Vagina (tissue), 2 donors: Measurements from ENCODE around the gene RALGAPA2.

Experiments used
- POLR2AphosphoS5 ChIP-seq, 2 donors: sonication (generic); formaldehyde crosslinking; IDR thresholded peaks; one replicate each; pipeline ENCODE4 v1.9.0; 2017; ENCODE audit warnings: antibody characterized with exemption in 2 of 2, mild to moderate bottlenecking in 2 of 2, low read depth in 1 of 2; ENCODE audit not compliant: insufficient read depth in 1 of 2
- TF ChIP-seq, protein P1 (sequence below), 3 experiments: fragments of 450-650 bp in 2 of 3; fragments of 200-600 bp in 1 of 3; sonication (generic) in 1 of 3; IDR thresholded peaks; one replicate each; pipeline ENCODE4 v1.5.1; 2017 to 2019; ENCODE audit warnings: antibody characterized with exemption in 3 of 3, mild to moderate bottlenecking in 2 of 3, moderate library complexity in 2 of 3

DNA sequence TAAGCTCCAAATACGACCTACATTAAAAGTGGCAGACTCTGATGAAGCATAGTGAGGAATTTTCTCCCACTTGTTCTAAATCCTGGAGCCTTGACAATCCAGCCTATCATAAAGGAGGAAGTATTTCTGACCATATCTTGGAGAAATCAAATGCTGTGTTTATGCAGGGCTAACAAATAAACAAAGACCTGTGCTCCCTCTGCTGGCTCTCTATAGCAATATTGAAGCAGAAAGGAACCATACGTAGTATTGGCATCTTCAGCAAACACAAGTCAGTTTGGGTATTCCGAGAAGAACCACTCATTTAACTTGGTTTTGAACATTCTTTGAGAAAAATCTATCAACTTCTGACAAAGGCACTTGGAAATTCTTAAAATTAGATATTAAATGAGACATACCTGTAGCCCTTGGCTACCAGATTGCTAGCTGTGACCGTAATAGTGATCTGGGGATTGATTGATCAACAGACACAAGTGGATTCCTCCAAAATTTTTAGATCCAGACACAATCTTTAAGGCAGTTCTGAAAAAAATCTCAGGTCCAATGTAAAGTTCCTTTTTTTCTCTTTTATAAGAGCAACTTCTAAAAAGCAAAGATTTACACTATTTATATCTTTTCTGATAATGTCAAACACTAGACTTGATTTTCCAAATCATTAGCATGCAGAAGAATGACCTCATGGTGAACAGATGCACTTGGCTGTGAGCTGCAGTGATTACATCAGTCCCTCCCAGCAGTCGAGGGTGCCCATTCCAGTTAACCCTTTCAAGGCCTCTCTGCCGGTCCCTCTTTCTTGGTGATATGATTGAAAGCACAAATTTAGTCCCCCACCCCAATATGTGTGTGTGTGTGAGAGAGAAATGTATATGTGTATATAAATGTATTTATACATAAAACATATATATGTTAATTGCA is 304.3 kb downstream of the RALGAPA2 start:
- TF ChIP-seq, protein P1, sequence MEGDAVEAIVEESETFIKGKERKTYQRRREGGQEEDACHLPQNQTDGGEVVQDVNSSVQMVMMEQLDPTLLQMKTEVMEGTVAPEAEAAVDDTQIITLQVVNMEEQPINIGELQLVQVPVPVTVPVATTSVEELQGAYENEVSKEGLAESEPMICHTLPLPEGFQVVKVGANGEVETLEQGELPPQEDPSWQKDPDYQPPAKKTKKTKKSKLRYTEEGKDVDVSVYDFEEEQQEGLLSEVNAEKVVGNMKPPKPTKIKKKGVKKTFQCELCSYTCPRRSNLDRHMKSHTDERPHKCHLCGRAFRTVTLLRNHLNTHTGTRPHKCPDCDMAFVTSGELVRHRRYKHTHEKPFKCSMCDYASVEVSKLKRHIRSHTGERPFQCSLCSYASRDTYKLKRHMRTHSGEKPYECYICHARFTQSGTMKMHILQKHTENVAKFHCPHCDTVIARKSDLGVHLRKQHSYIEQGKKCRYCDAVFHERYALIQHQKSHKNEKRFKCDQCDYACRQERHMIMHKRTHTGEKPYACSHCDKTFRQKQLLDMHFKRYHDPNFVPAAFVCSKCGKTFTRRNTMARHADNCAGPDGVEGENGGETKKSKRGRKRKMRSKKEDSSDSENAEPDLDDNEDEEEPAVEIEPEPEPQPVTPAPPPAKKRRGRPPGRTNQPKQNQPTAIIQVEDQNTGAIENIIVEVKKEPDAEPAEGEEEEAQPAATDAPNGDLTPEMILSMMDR (IDR thresholded peaks at IDR 0.05), result no peak
- TF ChIP-seq POLR2AphosphoS5 (IDR thresholded peaks at IDR 0.05; ENCODE audit: insufficient read depth in 1 of 2, low read depth in 1 of 2), result no peak
